Endothelial cell (in vitro differentiated cells): ENCODE results near the gene MBOAT1. TPM values are rescaled to one million over a fixed set of nuclear protein-coding genes. Genes with fewer than 3 reads are reported as not detected.

Experiments
- DNase-seq: peaks from one replicate; pipeline ENCODE4 v3.0.0; 2021; ENCODE audit warnings: low spot score
- H3K27ac Mint-ChIP-seq: one replicate; pipeline ENCODE4 v1.8.0; 2021; ENCODE audit warnings: mixed read lengths, inconsistent platforms; ENCODE audit not compliant: unreplicated experiment
- H3K27me3 Mint-ChIP-seq: one replicate; pipeline ENCODE4 v1.8.0; 2021; ENCODE audit warnings: mild to moderate bottlenecking, moderate library complexity, mixed read lengths, inconsistent platforms; ENCODE audit not compliant: unreplicated experiment
- H3K36me3 Mint-ChIP-seq: one replicate; pipeline ENCODE4 v1.8.0; 2021; ENCODE audit warnings: mild to moderate bottlenecking, low read depth, mixed read lengths, inconsistent platforms; ENCODE audit not compliant: unreplicated experiment
- H3K4me1 Mint-ChIP-seq: one replicate; pipeline ENCODE4 v1.8.0; 2021; ENCODE audit warnings: mild to moderate bottlenecking, mixed read lengths, inconsistent platforms; ENCODE audit not compliant: unreplicated experiment
- H3K4me3 Mint-ChIP-seq: one replicate; pipeline ENCODE4 v1.8.0; 2021; ENCODE audit warnings: mild to moderate bottlenecking, mixed read lengths, inconsistent platforms; ENCODE audit not compliant: unreplicated experiment
- H3K9me3 Mint-ChIP-seq: one replicate; pipeline ENCODE4 v1.8.0; 2021; ENCODE audit warnings: mixed read lengths, inconsistent platforms; ENCODE audit not compliant: unreplicated experiment
- CTCF ChIP-seq: fragments of 200-600 bp; sonication (generic); IDR thresholded peaks from one replicate; pipeline ENCODE4 v1.5.0; 2021; ENCODE audit warnings: antibody characterized with exemption; ENCODE audit not compliant: unreplicated experiment
- total RNA-seq: library from RNA; stranded (reverse); fragmentation: NEBNext Ultra II Directional; extraction: Animal tissue kit (Norgen Biotek cat#: 25700); gene quantifications from one replicate; pipeline ENCODE4 v1.2.1, GENCODE V29; 2021; ENCODE audit not compliant: unreplicated experiment

MBOAT1 gene
- total RNA-seq, 1 donor from 2014 or later, result 10.7 TPM

GRCh38 chr6:20173833-20174792 is 38.2 kb downstream of the MBOAT1 start:
- DNase-seq, result no peak
- peaks cover 10% of the 10 kb centered on the region for H3K4me1 Mint-ChIP-seq
- H3K27ac Mint-ChIP-seq, result no peak overlapping the region
- H3K27me3 Mint-ChIP-seq, result peaks cover 2% of the 10 kb centered on the region
- no peaks in the 10 kb centered on the region for H3K9me3 Mint-ChIP-seq
- no peak for TF ChIP-seq CTCF
- no peak overlapping the region for H3K4me3 Mint-ChIP-seq
- no peaks in the 10 kb centered on the region for H3K36me3 Mint-ChIP-seq

- TF ChIP-seq CTCF, result no peak
- no peaks in the 10 kb centered on the region for H3K9me3 Mint-ChIP-seq
- no peak for DNase-seq
Observed at GRCh38 chr6:20172842-20173456, 39.3 kb downstream of the MBOAT1 start.

GRCh38 chr6:20170455-20171148 is 41.7 kb downstream of the MBOAT1 start:
- Mint-ChIP-seq H3K27me3 (peaks cover 2% of the 10 kb centered on the region), H3K27ac (no peak overlapping the region), H3K36me3 (no peaks in the 10 kb centered on the region), H3K9me3 (no peaks in the 10 kb centered on the region), H3K4me3 (no peak overlapping the region), H3K4me1 (peaks cover 10% of the 10 kb centered on the region)
- TF ChIP-seq CTCF, result no peak
- DNase-seq, result no peak

More at GRCh38 chr6:20172842-20173456, 39.3 kb downstream of the MBOAT1 start:
- Mint-ChIP-seq H3K36me3 (no peaks in the 10 kb centered on the region), H3K4me1 (peaks cover 10% of the 10 kb centered on the region), H3K27ac (no peak overlapping the region), H3K4me3 (no peak overlapping the region), H3K27me3 (peaks cover 2% of the 10 kb centered on the region)

- Mint-ChIP-seq H3K4me3 (no peak overlapping the region), H3K27ac (no peak overlapping the region), H3K4me1 (peaks cover 10% of the 10 kb centered on the region), H3K27me3 (peaks cover 2% of the 10 kb centered on the region), H3K36me3 (no peaks in the 10 kb centered on the region), H3K9me3 (no peaks in the 10 kb centered on the region)
- TF ChIP-seq CTCF, result no peak
- no peak for DNase-seq
Observed at GRCh38 chr6:20169786-20170185, 42.5 kb downstream of the MBOAT1 start.
